Activated T-helper 1 cell treated with anti-CD3 and anti-CD28 coated beads, Interleukin-12 subunit alpha, Interleukin-12 subunit beta, Interleukin-2, Interleukin-4 antibody, amounts not matched to agents 30 ng/mL and 10 ng/mL and 1 ng/mL, durations not matched to agents 14 hours and 24 hours and 36 hours (primary cell): ENCODE measurements around the gene P2RX7. TPM values are rescaled to one million over a fixed set of nuclear protein-coding genes. Genes with fewer than 3 reads are reported as not detected.

Experiments
- DNase-seq: peaks from one replicate; pipeline ENCODE4 v3.0.0; 2021; ENCODE audit warnings: low spot score
- H3K27ac Mint-ChIP-seq: one replicate; pipeline ENCODE4 v1.8.0; 2021; ENCODE audit warnings: mild to moderate bottlenecking, mixed read lengths
- H3K27me3 Mint-ChIP-seq: one replicate; pipeline ENCODE4 v1.8.0; 2022; ENCODE audit warnings: mild to moderate bottlenecking, moderate library complexity, mixed read lengths; ENCODE audit not compliant: insufficient read depth
- H3K36me3 Mint-ChIP-seq: one replicate; pipeline ENCODE4 v1.8.0; 2021; ENCODE audit warnings: low read depth, mixed read lengths
- H3K4me1 Mint-ChIP-seq: one replicate; pipeline ENCODE4 v1.8.0; 2021; ENCODE audit warnings: low read depth, mixed read lengths
- H3K4me3 Mint-ChIP-seq: one replicate; pipeline ENCODE4 v1.8.0; 2021; ENCODE audit warnings: mild to moderate bottlenecking, moderate library complexity, mixed read lengths
- H3K9me3 Mint-ChIP-seq: one replicate; pipeline ENCODE4 v1.8.0; 2021; ENCODE audit warnings: mixed read lengths
- intact Hi-C: fragments of 100-400 bp; cut with micrococcal nuclease; formaldehyde crosslinking; loops from one replicate; pipeline ENCODE4 v1.15.1; 2024
- total RNA-seq: library from RNA; stranded (reverse); gene quantifications from 2 replicates; pipeline ENCODE4 v1.2.3, GENCODE V29; 2022

P2RX7 gene
- total RNA-seq, 1 donor from 2014 or later: 8.0 TPM

GRCh38 chr12:121114806-121115205 is 17.9 kb upstream of the P2RX7 start:
- no peak overlapping the region for H3K27ac Mint-ChIP-seq
- intact Hi-C loops: loop anchor here (5.0 to 10.0 kb wide), 2 partner anchors 320 to 468 kb away; no protein-coding TSS in a partner anchor
- H3K9me3 Mint-ChIP-seq: no peaks in the 10 kb centered on the region

DNA sequence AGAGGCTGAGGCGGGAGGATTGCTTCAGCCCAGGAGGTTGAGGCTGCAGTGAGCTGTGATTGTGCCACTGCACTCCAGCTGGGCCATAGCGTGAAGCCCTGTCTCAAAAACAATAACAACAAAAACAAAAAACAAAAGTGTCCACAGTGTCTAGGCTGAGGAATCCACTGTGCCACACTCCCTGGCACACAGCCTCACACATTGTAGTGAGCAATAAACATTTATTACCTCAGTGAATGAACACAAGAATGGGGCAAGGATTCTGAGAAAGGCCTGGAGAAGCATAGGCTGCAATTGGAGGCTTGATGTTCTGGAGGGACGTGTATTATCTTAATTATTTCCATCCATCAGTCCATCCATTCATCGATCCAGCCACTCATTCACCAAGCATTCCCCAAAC is 17.1 kb upstream of the P2RX7 start:
- Mint-ChIP-seq H3K36me3 (no peaks in the 10 kb centered on the region), H3K27ac (no peak overlapping the region), H3K4me3 (no peak overlapping the region), H3K27me3 (peaks cover 3% of the 10 kb centered on the region), H3K9me3 (no peaks in the 10 kb centered on the region), H3K4me1 (peaks cover 3% of the 10 kb centered on the region)
- no peak for DNase-seq
- intact Hi-C loops: loop anchor here (10.0 kb wide), 1 partner anchor 321 kb away; no protein-coding TSS in a partner anchor

More at GRCh38 chr12:121114806-121115205, 17.9 kb upstream of the P2RX7 start:
- Mint-ChIP-seq H3K36me3 (no peaks in the 10 kb centered on the region), H3K27me3 (peaks cover 3% of the 10 kb centered on the region), H3K4me3 (no peak overlapping the region), H3K4me1 (peaks cover 8% of the 10 kb centered on the region)
- no peak for DNase-seq

DNA sequence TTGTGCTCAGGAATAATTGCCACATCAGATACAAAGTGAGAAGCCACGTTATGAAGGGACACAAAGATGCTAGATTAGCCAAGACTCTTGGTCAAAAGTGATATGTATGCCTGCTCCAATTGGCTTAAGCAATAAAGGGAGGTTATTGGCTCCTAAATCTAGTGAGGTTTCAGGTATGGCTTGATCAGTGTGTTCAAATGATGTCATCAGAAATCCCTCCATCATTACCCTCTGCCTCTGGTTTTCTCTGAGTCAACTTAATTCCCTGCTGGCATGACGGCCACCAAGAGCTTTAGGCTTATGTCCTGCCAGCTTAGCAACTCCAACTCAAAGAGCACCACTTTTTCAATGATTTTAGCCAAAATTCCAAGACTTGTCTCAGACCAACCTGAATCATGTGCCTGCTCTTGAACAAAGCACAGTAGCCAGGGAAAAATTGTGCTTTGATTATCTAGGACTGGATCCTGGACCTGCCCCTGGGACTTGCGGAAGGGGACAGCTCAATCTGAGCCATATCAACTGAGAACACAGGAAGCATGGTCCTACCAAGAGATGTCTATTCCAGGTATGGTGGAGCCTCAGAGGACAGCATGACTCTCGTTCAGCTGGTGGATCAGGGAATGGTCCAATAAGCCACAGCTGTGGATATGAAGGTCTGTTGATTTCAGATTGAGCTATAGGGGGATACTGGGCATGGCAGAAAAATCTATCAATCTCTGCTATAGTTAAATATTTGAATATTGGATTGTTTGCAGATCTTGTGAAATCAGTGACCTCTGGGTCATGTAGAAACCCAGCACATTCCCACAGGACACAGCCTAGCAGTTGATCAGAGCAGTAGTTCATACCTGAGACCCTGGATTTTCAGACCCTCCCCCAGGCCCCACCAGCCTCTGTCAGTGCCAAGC is 16.1 kb upstream of the P2RX7 start:
- Mint-ChIP-seq H3K4me1 (no peaks in the 10 kb centered on the region), H3K27ac (no peak overlapping the region), H3K4me3 (no peak overlapping the region), H3K27me3 (peaks cover 3% of the 10 kb centered on the region), H3K9me3 (no peaks in the 10 kb centered on the region), H3K36me3 (no peaks in the 10 kb centered on the region)
- no peak for DNase-seq
- intact Hi-C loops: loop anchor here (10.0 kb wide), 1 partner anchor 322 kb away; no protein-coding TSS in a partner anchor

DNA sequence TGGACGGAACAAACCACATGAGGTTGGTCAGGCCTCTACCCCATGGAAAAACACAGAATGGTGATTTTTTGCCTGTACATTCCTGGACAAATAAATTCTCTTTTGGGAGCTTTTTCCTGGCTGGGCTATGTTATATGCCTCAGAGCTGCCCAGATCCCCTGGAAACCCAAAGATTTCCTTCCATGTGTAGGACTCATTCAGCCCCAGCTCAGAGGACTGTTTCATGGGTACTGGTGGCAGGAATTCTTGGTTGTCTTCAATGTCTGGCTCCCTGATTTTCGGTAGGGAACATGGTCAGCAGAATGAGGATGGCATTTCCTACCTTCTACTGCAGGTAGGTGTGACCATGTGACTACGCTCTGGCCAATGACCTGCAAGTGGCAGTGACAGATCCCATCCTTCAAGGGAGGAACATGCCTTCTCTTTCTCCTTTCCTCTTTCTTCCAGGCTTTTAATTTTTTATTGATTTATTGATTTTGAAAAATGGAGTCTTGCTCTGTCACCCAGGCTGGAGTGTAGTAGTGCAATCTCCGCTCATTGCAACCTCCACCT is 15.4 kb upstream of the P2RX7 start:
- Mint-ChIP-seq H3K4me3 (no peak overlapping the region), H3K27me3 (peaks cover 3% of the 10 kb centered on the region), H3K4me1 (no peaks in the 10 kb centered on the region), H3K9me3 (no peaks in the 10 kb centered on the region), H3K36me3 (no peaks in the 10 kb centered on the region), H3K27ac (no peak overlapping the region)
- intact Hi-C loops: loop anchor here (10.0 kb wide), 1 partner anchor 323 kb away; no protein-coding TSS in a partner anchor
- DNase-seq: no peak

DNA sequence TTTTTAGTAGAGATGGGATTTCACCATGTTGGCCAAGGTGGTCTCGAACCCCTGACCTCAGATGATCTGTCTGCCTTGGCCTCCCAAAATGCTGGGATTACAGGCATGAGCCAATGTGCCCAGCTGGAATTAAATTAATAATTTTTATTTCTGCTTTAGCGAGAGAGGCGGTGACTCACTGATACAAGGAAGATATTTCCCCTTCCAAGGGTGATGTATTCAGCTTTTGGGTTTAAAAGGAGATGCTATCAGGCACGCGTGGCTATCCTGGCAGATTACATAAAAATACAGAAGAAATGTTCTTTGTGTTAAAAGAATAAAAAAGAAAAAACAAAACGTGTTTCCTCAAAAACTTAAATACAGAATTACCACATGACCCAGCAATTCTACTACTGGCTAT is 12.4 kb upstream of the P2RX7 start:
- Mint-ChIP-seq H3K27me3 (peaks cover 6% of the 10 kb centered on the region), H3K4me3 (no peak overlapping the region), H3K36me3 (no peaks in the 10 kb centered on the region)

GRCh38 chr12:121120989-121121755 is 11.5 kb upstream of the P2RX7 start:
- H3K27me3 Mint-ChIP-seq: peaks cover 6% of the 10 kb centered on the region
- H3K27ac Mint-ChIP-seq: no peak overlapping the region
- H3K4me1 Mint-ChIP-seq: peaks cover 17% of the 10 kb centered on the region
- no peak overlapping the region for H3K4me3 Mint-ChIP-seq
- intact Hi-C loops: loop anchor here (10.0 kb wide), 1 partner anchor 86 kb away; the partner anchor contains the start of gene OASL
- no peaks in the 10 kb centered on the region for H3K36me3 Mint-ChIP-seq
- no peak for DNase-seq
- H3K9me3 Mint-ChIP-seq: no peaks in the 10 kb centered on the region

More for the DNA sequence above, 12.4 kb upstream of the P2RX7 start:
- peaks cover 15% of the 10 kb centered on the region for H3K4me1 Mint-ChIP-seq
- H3K27ac Mint-ChIP-seq: no peak overlapping the region
- no peak for DNase-seq
- intact Hi-C loops: loop anchor here (10.0 kb wide), 1 partner anchor 86 kb away; the partner anchor contains the start of gene OASL
- no peaks in the 10 kb centered on the region for H3K9me3 Mint-ChIP-seq

DNA sequence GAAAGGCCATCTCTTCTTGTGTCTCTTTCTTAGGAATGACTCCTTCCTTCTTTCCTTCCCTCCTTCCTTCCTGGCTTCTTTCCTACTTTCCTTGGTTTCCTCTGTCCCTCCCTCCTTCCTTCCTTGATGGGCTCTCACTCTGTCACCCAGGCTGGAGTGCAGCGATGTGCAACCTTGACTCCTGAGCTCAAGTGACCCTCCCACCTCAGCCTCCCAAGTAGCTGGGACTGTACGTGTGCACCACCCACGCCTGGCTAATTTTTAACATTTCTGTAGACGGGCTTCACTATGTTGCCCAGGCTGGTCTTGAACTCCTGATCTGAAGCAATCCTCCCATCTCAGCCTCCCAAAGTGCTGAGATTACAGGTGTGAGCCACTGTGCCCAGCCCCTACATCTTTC is 10.9 kb upstream of the P2RX7 start:
- no peak for DNase-seq
- peaks cover 20% of the 10 kb centered on the region for H3K4me1 Mint-ChIP-seq
- H3K27me3 Mint-ChIP-seq: peaks cover 6% of the 10 kb centered on the region
- no peaks in the 10 kb centered on the region for H3K36me3 Mint-ChIP-seq
- H3K27ac Mint-ChIP-seq: no peak overlapping the region
- intact Hi-C loops: loop anchor here (10.0 kb wide), 1 partner anchor 87 kb away; the partner anchor contains the start of gene OASL
- no peak overlapping the region for H3K4me3 Mint-ChIP-seq
- no peaks in the 10 kb centered on the region for H3K9me3 Mint-ChIP-seq

GRCh38 chr12:121123488-121123887 is 9.2 kb upstream of the P2RX7 start:
- intact Hi-C loops: loop anchor here (10.0 kb wide), 1 partner anchor 89 kb away; the partner anchor contains the start of gene OASL
- Mint-ChIP-seq H3K4me3 (no peak overlapping the region), H3K36me3 (no peaks in the 10 kb centered on the region), H3K9me3 (no peaks in the 10 kb centered on the region), H3K27me3 (peaks cover 6% of the 10 kb centered on the region), H3K27ac (peak overlapping the region; percentile 24), H3K4me1 (peaks cover 32% of the 10 kb centered on the region)
- DNase-seq: no peak

GRCh38 chr12:121124402-121125109 is 8.1 kb upstream of the P2RX7 start:
- H3K4me3 Mint-ChIP-seq: no peak overlapping the region
- H3K27ac Mint-ChIP-seq: peak overlapping the region; percentile 78
- H3K9me3 Mint-ChIP-seq: no peaks in the 10 kb centered on the region
- peaks cover under 1% of the 10 kb centered on the region for H3K36me3 Mint-ChIP-seq
- peaks cover 42% of the 10 kb centered on the region for H3K4me1 Mint-ChIP-seq
- peaks cover 3% of the 10 kb centered on the region for H3K27me3 Mint-ChIP-seq
- DNase-seq: no peak
- intact Hi-C loops: loop anchor here (10.0 kb wide), 1 partner anchor 90 kb away; the partner anchor contains the start of gene OASL

GRCh38 chr12:121127501-121127900 is 5.2 kb upstream of the P2RX7 start:
- DNase-seq: no peak
- Mint-ChIP-seq H3K27me3 (peaks cover 3% of the 10 kb centered on the region), H3K27ac (no peak overlapping the region), H3K9me3 (no peaks in the 10 kb centered on the region), H3K4me3 (no peak overlapping the region), H3K36me3 (peaks cover 2% of the 10 kb centered on the region), H3K4me1 (peaks cover 70% of the 10 kb centered on the region)
- intact Hi-C loops: loop anchor here (10.0 kb wide), 1 partner anchor 93 kb away; the partner anchor contains the start of gene OASL

DNA sequence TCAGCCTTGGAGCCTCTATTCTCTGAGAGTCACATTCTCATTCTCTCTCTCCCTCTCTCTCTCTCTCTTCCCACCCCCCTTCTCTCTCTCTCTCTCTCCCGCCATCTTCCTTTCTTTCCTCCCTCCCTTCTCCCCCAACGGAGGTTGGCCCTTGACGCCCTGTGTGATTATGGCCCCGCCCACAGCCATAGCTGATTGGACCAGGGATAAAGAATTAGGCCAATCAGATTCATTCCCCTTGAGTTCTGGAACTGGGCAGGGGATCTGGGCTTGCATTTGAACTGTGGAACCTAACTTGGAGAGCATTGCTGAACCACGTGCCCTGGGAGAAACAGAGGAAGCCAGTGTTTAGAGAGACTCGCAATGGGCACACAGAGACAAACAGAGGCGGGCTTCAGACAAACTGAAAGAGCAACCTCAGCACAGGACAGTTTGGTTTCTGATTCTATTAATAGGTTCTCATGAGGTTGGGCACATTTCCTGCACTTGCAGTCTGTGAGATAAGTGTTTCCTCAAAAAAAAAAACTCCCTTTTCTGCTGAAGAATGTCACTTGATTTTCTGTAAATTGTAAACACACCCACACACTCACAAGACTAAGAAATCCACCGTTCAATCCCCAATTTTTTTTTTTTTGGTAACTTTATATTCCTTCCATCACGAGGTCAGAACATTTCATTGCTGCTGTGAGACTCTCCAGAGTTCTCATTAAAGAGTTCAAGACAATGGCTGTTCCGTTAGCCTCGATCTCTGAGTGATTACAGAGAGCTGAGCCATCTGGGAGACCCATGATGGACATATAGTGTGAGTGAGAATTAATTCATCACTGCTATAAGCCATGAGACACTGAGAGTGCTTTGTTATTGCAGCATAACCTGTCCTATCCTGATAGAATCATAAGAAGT is 3.5 kb upstream of the P2RX7 start:
- intact Hi-C loops: loop anchor here (1.0 to 10.0 kb wide), 7 partner anchors 15 to 443 kb away; partner anchors contain the start of genes OASL and P2RX4
- peak; percentile 81 for DNase-seq
- H3K36me3 Mint-ChIP-seq: peaks cover 2% of the 10 kb centered on the region
- H3K27me3 Mint-ChIP-seq: no peaks in the 10 kb centered on the region
- peak overlapping the region; percentile 99 for H3K27ac Mint-ChIP-seq
- H3K4me3 Mint-ChIP-seq: peak overlapping the region; percentile 68
- peaks cover 80% of the 10 kb centered on the region for H3K4me1 Mint-ChIP-seq
- no peaks in the 10 kb centered on the region for H3K9me3 Mint-ChIP-seq
